Activated T-cell treated with anti-CD3 and anti-CD28 coated beads, Interleukin-2, amount 50 U/mL, for 24 hours (primary cell): ENCODE data around the gene MADD.

Experiments
- DNase-seq: peaks from one replicate; pipeline ENCODE4 v3.0.0-alpha.2; 2020
- H3K27ac Mint-ChIP-seq: 2 replicates; pipeline ENCODE4 v1.8.0; 2020; ENCODE audit warnings: mild to moderate bottlenecking, mixed read lengths
- H3K27me3 Mint-ChIP-seq: 2 replicates; pipeline ENCODE4 v1.8.0; 2020; ENCODE audit warnings: mixed read lengths
- H3K36me3 Mint-ChIP-seq: 2 replicates; pipeline ENCODE4 v1.8.0; 2020; ENCODE audit warnings: low read depth, mixed read lengths
- H3K4me1 Mint-ChIP-seq: 2 replicates; pipeline ENCODE4 v1.8.0; 2020; ENCODE audit warnings: low read depth, mixed read lengths
- H3K4me3 Mint-ChIP-seq: 2 replicates; pipeline ENCODE4 v1.8.0; 2020; ENCODE audit warnings: mild to moderate bottlenecking, moderate library complexity, mixed read lengths
- H3K9me3 Mint-ChIP-seq: 2 replicates; pipeline ENCODE4 v1.8.0; 2020; ENCODE audit warnings: mixed read lengths

MADD gene

GRCh38 chr11:47244448-47245350 is 25.2 kb upstream of the MADD start:
- peaks cover 29% of the 10 kb centered on the region for H3K4me1 Mint-ChIP-seq
- no peak overlapping the region for H3K4me3 Mint-ChIP-seq
- H3K27ac Mint-ChIP-seq, result peak overlapping the region; percentile 70
- no peak for DNase-seq
- H3K9me3 Mint-ChIP-seq, result no peaks in the 10 kb centered on the region
- peaks cover 91% of the 10 kb centered on the region for H3K36me3 Mint-ChIP-seq
- no peaks in the 10 kb centered on the region for H3K27me3 Mint-ChIP-seq

GRCh38 chr11:47245611-47246357 is 24.1 kb upstream of the MADD start:
- Mint-ChIP-seq H3K27ac (peak overlapping the region; percentile 62), H3K4me3 (no peak overlapping the region), H3K4me1 (peaks cover 34% of the 10 kb centered on the region), H3K36me3 (peaks cover 82% of the 10 kb centered on the region), H3K27me3 (no peaks in the 10 kb centered on the region), H3K9me3 (no peaks in the 10 kb centered on the region)
- no peak for DNase-seq

GRCh38 chr11:47247502-47247901 is 22.4 kb upstream of the MADD start:
- DNase-seq, result no peak
- H3K27ac Mint-ChIP-seq, result peak overlapping the region; percentile 99
- H3K27me3 Mint-ChIP-seq, result no peaks in the 10 kb centered on the region
- no peaks in the 10 kb centered on the region for H3K9me3 Mint-ChIP-seq
- peaks cover 27% of the 10 kb centered on the region for H3K4me1 Mint-ChIP-seq
- H3K36me3 Mint-ChIP-seq, result peaks cover 65% of the 10 kb centered on the region
- H3K4me3 Mint-ChIP-seq, result peak overlapping the region; percentile 97

GRCh38 chr11:47248304-47248663 is 21.6 kb upstream of the MADD start:
- Mint-ChIP-seq H3K4me3 (peak overlapping the region; percentile 97), H3K9me3 (no peaks in the 10 kb centered on the region), H3K27ac (peak overlapping the region; percentile 99), H3K4me1 (peaks cover 27% of the 10 kb centered on the region), H3K27me3 (no peaks in the 10 kb centered on the region), H3K36me3 (peaks cover 57% of the 10 kb centered on the region)
- DNase-seq, result no peak

GRCh38 chr11:47248664-47249377 is 21.1 kb upstream of the MADD start, which contains the start of gene ACP2:
Gene ACP2, minus strand, starts transcription at chr11:47248814. Its CDS starts 25 bp downstream, at chr11:47248789.
- Mint-ChIP-seq H3K9me3 (no peaks in the 10 kb centered on the region), H3K27me3 (no peaks in the 10 kb centered on the region), H3K4me3 (peak within 1 kb of the TSS; percentile 97), H3K27ac (peak within 1 kb of the TSS; percentile 99), H3K36me3 (peaks cover 52% of the 10 kb centered on the region), H3K4me1 (peaks cover 27% of the 10 kb centered on the region)
- peak; percentile 93 for DNase-seq

- Mint-ChIP-seq H3K27me3 (no peaks in the 10 kb centered on the region), H3K36me3 (peaks cover 46% of the 10 kb centered on the region), H3K9me3 (no peaks in the 10 kb centered on the region), H3K27ac (peak overlapping the region; percentile 99), H3K4me3 (peak overlapping the region; percentile 97), H3K4me1 (peaks cover 27% of the 10 kb centered on the region)
- no peak for DNase-seq
Measured at GRCh38 chr11:47249378-47249715, 20.6 kb upstream of the MADD start.

GRCh38 chr11:47251751-47252150 is 18.2 kb upstream of the MADD start:
- Mint-ChIP-seq H3K27ac (peak overlapping the region; percentile 50), H3K36me3 (peaks cover 24% of the 10 kb centered on the region), H3K4me3 (no peak overlapping the region), H3K9me3 (no peaks in the 10 kb centered on the region), H3K4me1 (peaks cover 29% of the 10 kb centered on the region), H3K27me3 (no peaks in the 10 kb centered on the region)
- DNase-seq, result no peak

- no peak for DNase-seq
- no peak overlapping the region for H3K4me3 Mint-ChIP-seq
- peaks cover 9% of the 10 kb centered on the region for H3K36me3 Mint-ChIP-seq
- peaks cover 17% of the 10 kb centered on the region for H3K4me1 Mint-ChIP-seq
- peak overlapping the region; percentile 29 for H3K27ac Mint-ChIP-seq
- no peaks in the 10 kb centered on the region for H3K27me3 Mint-ChIP-seq
- H3K9me3 Mint-ChIP-seq, result no peaks in the 10 kb centered on the region
Measured at GRCh38 chr11:47253660-47254059, 16.3 kb upstream of the MADD start.

GRCh38 chr11:47254386-47254785 is 15.5 kb upstream of the MADD start:
- Mint-ChIP-seq H3K27ac (peak overlapping the region; percentile 29), H3K36me3 (peaks cover 2% of the 10 kb centered on the region), H3K4me1 (peaks cover 17% of the 10 kb centered on the region), H3K4me3 (no peak overlapping the region), H3K9me3 (no peaks in the 10 kb centered on the region), H3K27me3 (no peaks in the 10 kb centered on the region)
- DNase-seq, result no peak

- Mint-ChIP-seq H3K27me3 (no peaks in the 10 kb centered on the region), H3K4me3 (no peak overlapping the region), H3K27ac (no peak overlapping the region), H3K4me1 (peaks cover 9% of the 10 kb centered on the region), H3K9me3 (no peaks in the 10 kb centered on the region), H3K36me3 (peaks cover under 1% of the 10 kb centered on the region)
- DNase-seq, result no peak
Measured at GRCh38 chr11:47256374-47256773, 13.6 kb upstream of the MADD start.

GRCh38 chr11:47257177-47257516 is 12.8 kb upstream of the MADD start:
- Mint-ChIP-seq H3K9me3 (no peaks in the 10 kb centered on the region), H3K27me3 (no peaks in the 10 kb centered on the region), H3K36me3 (peaks cover 5% of the 10 kb centered on the region), H3K4me3 (no peak overlapping the region), H3K4me1 (peaks cover 9% of the 10 kb centered on the region), H3K27ac (no peak overlapping the region)
- DNase-seq, result no peak

- Mint-ChIP-seq H3K36me3 (peaks cover 5% of the 10 kb centered on the region), H3K4me1 (peaks cover 9% of the 10 kb centered on the region), H3K9me3 (no peaks in the 10 kb centered on the region), H3K27me3 (no peaks in the 10 kb centered on the region), H3K27ac (peak within 1 kb of the TSS; percentile 35), H3K4me3 (no peak within 1 kb of the TSS)
- no peak for DNase-seq
Measured at GRCh38 chr11:47257517-47258316, 12.2 kb upstream of the MADD start, which contains the start of gene NR1H3. Gene NR1H3, plus strand, starts transcription at chr11:47257996. Its CDS starts 1,221 bp downstream, at chr11:47259217.

GRCh38 chr11:47258317-47258902 is 11.5 kb upstream of the MADD start:
- Mint-ChIP-seq H3K27ac (peak overlapping the region; percentile 35), H3K9me3 (no peaks in the 10 kb centered on the region), H3K4me1 (peaks cover 9% of the 10 kb centered on the region), H3K36me3 (peaks cover 5% of the 10 kb centered on the region), H3K27me3 (no peaks in the 10 kb centered on the region), H3K4me3 (no peak overlapping the region)
- no peak for DNase-seq
